ENCODE data around the gene NRARP.
"Not testable (repeated sequence)": the region's sequence is repeated elsewhere in the genome, so short reads cannot be mapped to it uniquely, and the experiment has no call there.

DNA sequence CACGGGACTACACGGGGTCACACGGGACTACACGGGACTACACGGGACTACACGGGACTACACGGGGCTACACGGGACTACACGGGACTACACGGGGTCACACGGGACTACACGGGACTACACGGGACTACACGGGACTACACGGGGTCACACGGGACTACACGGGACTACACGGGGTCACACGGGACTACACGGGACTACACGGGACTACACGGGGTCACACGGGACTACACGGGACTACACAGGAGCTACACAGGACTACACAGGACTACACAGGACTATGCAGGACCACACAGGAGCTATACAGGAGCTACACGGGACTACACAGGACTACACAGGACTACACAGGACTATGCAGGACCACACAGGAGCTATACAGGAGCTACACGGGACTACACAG, 27.5 kb upstream of the NRARP start:
- TF ChIP-seq POLR2AphosphoS5 (IDR thresholded peaks at IDR 0.05; ENCODE audit: low read depth, low read length); POLR2A (IDR thresholded peaks at IDR 0.05; ENCODE audit: low read depth, low read length); POU2F2 (IDR thresholded peaks at IDR 0.05; ENCODE audit: low read depth, low read length); TAF1 (IDR thresholded peaks at IDR 0.05; ENCODE audit: low read depth, low read length); SPI1 (IDR thresholded peaks at IDR 0.05; ENCODE audit: low read depth, low read length); PAX5 (IDR thresholded peaks at IDR 0.05; ENCODE audit: insufficient read depth, low read length, severe bottlenecking): not testable (repeated sequence)

All from GM12891 (cell line).